Measurements from ENCODE around the gene FBXO8.

GRCh38 chr4:174281182-174281737, 2.2 kb downstream of the FBXO8 start:
- TF ChIP-seq CTCF (IDR thresholded peaks at IDR 0.05) (no peak), POLR2A (IDR thresholded peaks at IDR 0.05) (no peak)

All from uterus (tissue), 2 donors.